BJ (cell line): ENCODE measurements around the gene CDH23. TPM values are rescaled to one million over a fixed set of nuclear protein-coding genes. Genes with fewer than 3 reads are reported as not detected.

ENCODE experiments used
- CTCF ChIA-PET: fragments of 350-600 bp; formaldehyde crosslinking; extraction: SDS; loops from one replicate; lab custom pipeline; 2021; ENCODE audit warnings: antibody characterized with exemption, inconsistent platforms; lab: Yijun Ruan, JAX
- POLR2A ChIA-PET: fragments of 300-600 bp; sonication (Branson Sonifier 250); formaldehyde crosslinking; extraction: SDS; loops from one replicate; lab custom pipeline; 2021; ENCODE audit warnings: antibody characterized with exemption; lab: Charles Lee
- DNase-seq: peaks from one replicate; pipeline ENCODE4 v3.0.0-alpha.2; 2011; ENCODE audit warnings: low read depth
- H3K27me3 ChIP-seq: 2 replicates; pipeline ENCODE4 v1.6.0; 2011; ENCODE audit warnings: low read length; ENCODE audit not compliant: control insufficient read depth, insufficient read depth
- H3K36me3 ChIP-seq: 2 replicates; pipeline ENCODE4 v1.5.1; 2011; ENCODE audit warnings: low read length; ENCODE audit not compliant: control insufficient read depth, insufficient read depth
- H3K4me3 ChIP-seq: 2 replicates; pipeline ENCODE4 v1.5.1; 2011; ENCODE audit warnings: low read depth, mild to moderate bottlenecking, control low read depth, low read length
- CTCF ChIP-seq: IDR thresholded peaks from 2 replicates; pipeline ENCODE4 v1.5.1; 2011; ENCODE audit warnings: low read depth, mild to moderate bottlenecking, control low read depth, inconsistent platforms, low read length, moderate library complexity; ENCODE audit not compliant: insufficient read depth
- polyA plus RNA-seq: library from polyadenylated mRNA; depleted of rRNA; stranded (reverse); fragments of >200 nt; gene quantifications from 2 replicates; pipeline ENCODE4 v1.2.3, GENCODE V29; 2011

The CDH23 gene
- polyA plus RNA-seq, 1 experiment: 0.05 TPM

GRCh38 chr10:71753091-71753959 lies 356.6 kb downstream of the CDH23 start:
- POLR2A ChIA-PET: no interaction called here
- CTCF ChIA-PET: interaction anchor here (0.8 to 1.8 kb wide), 5 partner anchors 20 to 56 kb away, joined by 3 to 7 read pairs (median 3); partner anchors contain the start of gene VSIR
- Histone ChIP-seq H3K36me3 (peaks cover 56% of the 10 kb centered on the region), H3K27me3 (no peaks in the 10 kb centered on the region), H3K4me3 (no peak overlapping the region)
- no peak for TF ChIP-seq CTCF
- DNase-seq: no peak

- POLR2A ChIA-PET: no interaction called here
- H3K36me3 ChIP-seq: peaks cover 56% of the 10 kb centered on the region
- CTCF ChIA-PET: interaction anchor here (5.5 kb wide), 1 partner anchor 18 kb away, joined by 31 read pairs; the partner anchor contains the start of gene VSIR
- TF ChIP-seq CTCF: no peak
- no peak for DNase-seq
- no peak overlapping the region for H3K4me3 ChIP-seq
- no peaks in the 10 kb centered on the region for H3K27me3 ChIP-seq
These were observed 357.3 kb downstream of the CDH23 start for GRCh38 chr10:71753960-71754505.

DNA sequence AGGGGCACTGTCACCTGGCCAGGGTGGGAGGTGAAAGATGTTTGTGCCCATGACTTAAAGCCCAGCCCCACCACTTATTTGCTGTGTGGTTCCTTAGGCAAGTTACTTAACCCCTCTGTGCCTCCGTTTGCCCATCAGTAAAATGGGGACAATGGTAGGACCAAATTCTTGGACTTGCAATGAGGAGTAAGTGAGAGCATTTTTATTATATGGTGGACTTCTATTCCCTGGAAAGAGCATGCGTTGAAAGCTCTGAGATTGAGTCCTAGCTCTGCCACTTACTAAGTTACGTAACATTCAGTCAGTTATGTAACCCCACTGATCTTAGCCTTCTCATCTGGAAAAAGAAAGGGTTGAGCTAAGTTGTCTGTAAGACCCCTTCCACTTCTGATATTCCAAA lies 357.8 kb downstream of the CDH23 start:
- H3K4me3 ChIP-seq: no peak overlapping the region
- ChIA-PET CTCF (interaction anchor here (0.9 to 5.5 kb wide), 3 partner anchors 11 to 47 kb away, joined by 4 to 31 read pairs (median 18); partner anchors contain the start of gene VSIR), POLR2A (no interaction called here)
- no peak for TF ChIP-seq CTCF
- H3K36me3 ChIP-seq: peaks cover 55% of the 10 kb centered on the region
- H3K27me3 ChIP-seq: no peaks in the 10 kb centered on the region
- no peak for DNase-seq

GRCh38 chr10:71755179-71755879 lies 358.6 kb downstream of the CDH23 start:
- no peak for DNase-seq
- no peak for TF ChIP-seq CTCF
- POLR2A ChIA-PET: no interaction called here
- H3K4me3 ChIP-seq: no peak overlapping the region
- no peaks in the 10 kb centered on the region for H3K27me3 ChIP-seq
- H3K36me3 ChIP-seq: peaks cover 49% of the 10 kb centered on the region
- CTCF ChIA-PET: interaction anchor here (0.7 to 5.5 kb wide), 6 partner anchors 11 to 141 kb away, joined by 3 to 31 read pairs (median 4); partner anchors contain the start of gene VSIR
